IPS DF 4.7 (cell line): ENCODE data around the gene IER3.

ENCODE experiments used
- DNase-seq: peaks from one replicate; pipeline ENCODE4 v3.0.0-alpha.2; 2013; ENCODE audit warnings: low spot score; ENCODE audit errors: extremely low read depth

IER3 gene, protein sequence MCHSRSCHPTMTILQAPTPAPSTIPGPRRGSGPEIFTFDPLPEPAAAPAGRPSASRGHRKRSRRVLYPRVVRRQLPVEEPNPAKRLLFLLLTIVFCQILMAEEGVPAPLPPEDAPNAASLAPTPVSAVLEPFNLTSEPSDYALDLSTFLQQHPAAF

DNA sequence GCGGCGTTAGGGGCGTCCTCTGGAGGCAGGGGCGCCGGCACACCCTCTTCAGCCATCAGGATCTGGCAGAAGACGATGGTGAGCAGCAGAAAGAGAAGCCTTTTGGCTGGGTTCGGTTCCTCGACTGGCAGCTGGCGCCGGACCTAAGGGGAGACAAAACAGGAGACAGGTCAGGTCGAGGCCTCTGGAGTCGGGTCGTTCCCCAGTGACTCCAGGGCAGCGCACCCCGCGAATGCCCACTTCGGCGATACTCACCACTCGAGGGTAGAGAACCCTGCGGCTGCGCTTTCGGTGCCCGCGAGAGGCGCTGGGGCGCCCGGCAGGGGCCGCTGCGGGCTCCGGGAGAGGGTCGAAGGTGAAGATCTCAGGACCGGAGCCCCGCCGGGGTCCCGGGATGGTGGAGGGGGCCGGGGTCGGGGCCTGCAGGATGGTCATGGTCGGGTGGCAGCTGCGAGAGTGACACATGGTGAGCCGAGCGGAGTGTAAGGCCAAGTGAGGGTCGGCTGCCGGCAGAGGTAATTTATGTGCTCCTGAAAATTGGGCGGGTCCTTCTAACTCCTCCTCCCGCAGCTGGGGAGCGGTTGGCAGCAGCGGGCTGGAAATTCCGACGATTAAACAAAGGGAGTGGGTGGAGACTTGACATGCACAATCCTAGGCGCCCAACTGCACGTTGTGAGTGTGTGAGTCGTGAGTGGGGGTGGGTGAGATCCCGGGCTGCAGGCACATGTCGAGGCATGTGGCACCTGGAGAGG is at the start of gene IER3:
IER3 (minus strand) TSS at position 494 of the 752 bp plus-strand sequence; CDS start at position 465, 29 bp downstream.
- no peak for DNase-seq

DNA sequence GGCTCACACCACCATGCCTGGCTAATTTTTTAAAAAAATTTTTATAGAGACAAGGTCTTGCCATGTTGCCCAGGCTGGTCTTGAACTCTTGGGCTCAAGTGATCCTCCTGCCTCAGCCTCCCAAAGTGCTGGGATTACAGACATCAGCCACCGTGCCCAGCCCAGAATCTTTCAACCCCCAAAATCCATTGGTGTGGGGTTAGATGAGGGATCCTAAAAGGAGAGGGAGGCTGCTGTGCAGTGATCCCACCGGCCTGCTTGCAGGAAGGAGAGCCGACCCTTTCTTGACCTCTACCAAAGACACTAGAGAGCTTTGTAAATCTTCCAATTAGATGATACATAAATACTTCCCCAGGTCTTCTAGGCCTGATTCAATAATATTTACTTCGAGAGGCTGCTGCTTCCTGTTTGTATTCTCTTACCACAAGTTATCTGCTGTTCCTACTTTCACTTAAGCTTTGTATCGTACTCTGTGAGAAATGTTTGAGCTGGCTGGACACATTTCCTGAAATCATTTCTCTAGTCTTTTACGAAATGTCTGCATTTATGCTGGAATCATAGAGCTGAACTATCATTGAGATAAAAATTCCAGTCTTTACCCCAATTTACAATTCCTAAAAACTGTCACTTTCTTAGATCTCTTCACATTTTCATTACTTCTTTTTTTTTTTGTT is 49.3 kb upstream of the IER3 start:
- DNase-seq = no peak

- no peak for DNase-seq
These were observed 48.4 kb upstream of the IER3 start for GRCh38 chr6:30792786-30793185.

DNA sequence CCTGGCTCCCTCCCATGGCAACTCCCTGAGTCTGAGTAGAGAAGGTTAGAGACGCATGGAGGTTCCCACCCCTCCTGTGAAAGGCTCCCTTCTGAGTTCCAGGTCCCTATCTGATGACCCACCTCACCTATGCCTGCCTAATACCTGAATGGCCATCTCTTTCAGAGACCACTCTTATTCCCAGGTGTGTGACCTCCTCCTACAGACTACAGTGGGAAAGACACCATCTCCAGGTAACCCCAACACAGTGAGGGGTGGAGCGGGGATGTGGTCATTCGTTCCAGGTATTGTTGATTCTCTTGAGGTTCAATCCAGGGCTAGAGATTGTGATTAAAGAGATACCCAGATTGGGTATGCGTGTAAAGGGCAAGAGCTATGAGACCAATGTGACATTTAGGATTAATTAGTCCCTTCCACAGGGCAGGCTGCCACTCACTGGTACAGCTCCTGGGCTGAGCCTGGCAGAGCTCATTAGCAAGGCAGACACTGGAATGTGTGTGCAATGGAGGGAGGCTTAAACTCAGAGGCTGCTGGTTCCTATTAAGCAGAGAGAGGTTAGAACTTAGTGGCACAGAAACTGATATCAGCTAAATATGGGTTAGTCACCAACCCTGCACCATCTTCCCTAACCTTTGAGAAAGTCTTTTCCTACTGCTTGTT is 46.5 kb upstream of the IER3 start:
- no peak for DNase-seq

- no peak for DNase-seq
These were observed 45.3 kb upstream of the IER3 start for GRCh38 chr6:30789606-30790005.

DNA sequence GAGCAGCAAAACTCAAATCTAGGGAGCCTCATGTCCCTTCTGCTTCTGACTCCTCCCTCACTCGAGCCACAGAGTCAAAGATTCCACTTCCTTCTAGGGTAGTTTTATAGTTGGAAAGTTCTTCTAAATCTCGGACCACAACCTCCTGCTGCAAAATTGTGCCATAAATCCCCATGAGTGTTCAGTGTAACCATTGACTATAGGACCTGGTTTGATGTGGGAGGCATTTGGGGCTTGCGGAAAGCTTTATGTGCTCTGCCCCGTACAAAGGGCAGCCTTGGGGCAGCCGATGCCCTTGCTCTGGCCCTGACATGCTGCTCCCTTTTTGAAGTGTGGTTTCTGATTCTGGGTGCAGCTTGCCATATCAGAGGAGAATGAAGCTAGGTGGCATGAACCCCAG is 43.6 kb upstream of the IER3 start:
- no peak for DNase-seq

DNA sequence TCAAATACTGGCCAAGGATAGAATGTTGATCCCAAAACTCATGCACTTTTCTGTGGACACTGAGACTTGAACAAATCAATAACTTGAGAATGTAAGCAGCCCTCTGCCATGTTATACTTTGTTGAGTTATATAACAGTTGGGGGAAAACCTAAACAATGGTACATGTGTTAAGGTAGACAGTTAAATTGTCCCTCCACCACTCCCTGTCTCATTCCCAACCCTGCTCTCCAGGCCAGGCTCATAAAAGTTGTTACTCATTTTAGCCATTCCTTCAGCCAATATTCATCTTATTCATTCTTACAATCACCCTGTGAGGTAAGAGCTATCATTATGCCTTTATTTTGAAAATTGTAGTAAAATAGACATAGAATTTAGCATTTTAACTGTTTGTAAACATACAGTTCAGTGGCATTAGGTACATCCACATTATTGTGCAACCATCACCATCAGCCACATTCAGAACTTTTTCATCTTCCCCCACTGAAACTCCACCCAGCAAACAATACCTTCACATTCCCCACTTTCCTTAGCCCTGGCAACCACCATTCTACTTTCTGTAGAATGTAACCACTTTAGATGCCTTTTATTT is 38.2 kb upstream of the IER3 start:
- DNase-seq = no peak

DNA sequence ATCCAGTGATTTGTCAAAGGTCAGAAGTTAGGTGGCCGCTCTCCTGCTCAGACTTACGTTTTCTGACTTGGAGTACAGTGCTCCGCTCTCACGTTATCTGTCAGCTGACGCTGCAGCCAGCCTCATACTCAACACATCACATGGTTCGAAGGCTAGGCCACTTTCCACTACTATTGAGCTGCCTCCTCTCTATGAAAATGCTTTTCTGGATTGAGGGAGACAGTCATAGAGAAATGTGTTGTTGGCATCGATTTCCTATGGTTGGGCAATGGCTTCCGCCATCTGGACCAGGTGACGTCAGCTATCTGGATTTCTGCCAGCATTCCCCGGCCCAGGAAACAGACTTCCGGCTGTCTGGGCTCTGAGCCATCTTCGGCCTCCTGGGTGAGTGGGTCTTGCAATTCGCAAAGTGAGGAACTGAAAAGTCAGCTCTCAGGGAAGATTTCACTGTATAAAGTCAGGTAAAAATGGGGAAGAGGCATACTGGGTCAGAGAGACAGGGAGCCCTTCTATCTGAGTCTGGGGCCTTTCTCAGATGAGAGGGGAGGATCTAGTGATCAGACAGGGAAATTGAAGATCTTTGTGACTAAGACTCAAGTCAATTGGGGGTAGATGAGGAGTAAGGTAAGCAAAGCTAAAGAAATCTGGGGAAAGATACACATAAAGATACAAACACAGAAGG is 37.5 kb upstream of the IER3 start:
- DNase-seq = no peak

- no peak for DNase-seq
These were observed 37.0 kb upstream of the IER3 start for GRCh38 chr6:30781395-30781742.

GRCh38 chr6:30780642-30780920 is 36.2 kb upstream of the IER3 start:
- DNase-seq = no peak

GRCh38 chr6:30779850-30780641 is 35.7 kb upstream of the IER3 start:
- no peak for DNase-seq

DNA sequence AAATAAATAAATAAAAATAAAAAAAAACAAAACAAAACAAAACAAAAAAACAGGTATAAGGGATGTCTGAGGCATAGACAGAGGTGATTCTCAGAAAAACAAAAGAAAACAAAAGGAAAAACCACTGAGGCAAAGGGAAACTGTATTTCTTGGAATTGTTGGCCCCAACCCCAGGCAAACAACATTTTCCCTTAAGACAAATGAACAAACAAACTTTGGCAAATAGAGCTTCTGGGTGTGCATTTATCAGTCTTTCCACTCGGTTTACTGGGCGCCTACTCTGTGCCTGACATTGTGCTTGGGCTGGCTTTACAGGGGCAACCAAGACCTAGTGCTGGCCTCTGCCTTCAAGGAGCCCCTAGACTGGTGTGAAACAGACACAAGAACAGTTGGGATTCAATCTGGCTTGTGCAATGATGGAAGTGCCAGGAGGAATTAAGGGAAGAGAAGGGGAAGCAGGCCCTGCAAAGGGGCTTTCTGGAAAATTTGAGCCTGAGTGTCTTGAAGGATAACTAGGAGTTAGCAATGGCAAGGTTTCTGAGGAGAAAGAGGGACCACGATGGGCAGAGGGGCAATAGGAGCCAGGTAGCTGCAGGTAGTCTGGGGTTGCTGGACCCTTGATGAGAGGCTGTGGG is 33.8 kb upstream of the IER3 start:
- no peak for DNase-seq

DNA sequence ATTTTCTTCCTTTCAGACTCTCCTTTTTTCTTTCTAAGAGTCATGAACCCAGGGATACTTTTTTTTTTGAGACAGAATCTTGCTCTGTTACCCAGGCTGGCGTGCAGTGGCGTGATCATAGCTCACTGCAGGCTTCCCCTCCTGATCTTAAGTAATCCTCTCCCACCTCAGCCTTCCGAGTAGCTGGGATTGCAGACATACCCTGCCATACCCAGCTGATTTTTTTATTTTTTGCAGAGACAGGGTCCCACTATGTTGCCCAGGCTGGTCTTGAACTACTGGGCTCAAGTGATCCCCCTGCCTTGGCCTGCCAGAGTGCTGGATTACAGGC is 32.8 kb upstream of the IER3 start:
- DNase-seq = no peak

DNA sequence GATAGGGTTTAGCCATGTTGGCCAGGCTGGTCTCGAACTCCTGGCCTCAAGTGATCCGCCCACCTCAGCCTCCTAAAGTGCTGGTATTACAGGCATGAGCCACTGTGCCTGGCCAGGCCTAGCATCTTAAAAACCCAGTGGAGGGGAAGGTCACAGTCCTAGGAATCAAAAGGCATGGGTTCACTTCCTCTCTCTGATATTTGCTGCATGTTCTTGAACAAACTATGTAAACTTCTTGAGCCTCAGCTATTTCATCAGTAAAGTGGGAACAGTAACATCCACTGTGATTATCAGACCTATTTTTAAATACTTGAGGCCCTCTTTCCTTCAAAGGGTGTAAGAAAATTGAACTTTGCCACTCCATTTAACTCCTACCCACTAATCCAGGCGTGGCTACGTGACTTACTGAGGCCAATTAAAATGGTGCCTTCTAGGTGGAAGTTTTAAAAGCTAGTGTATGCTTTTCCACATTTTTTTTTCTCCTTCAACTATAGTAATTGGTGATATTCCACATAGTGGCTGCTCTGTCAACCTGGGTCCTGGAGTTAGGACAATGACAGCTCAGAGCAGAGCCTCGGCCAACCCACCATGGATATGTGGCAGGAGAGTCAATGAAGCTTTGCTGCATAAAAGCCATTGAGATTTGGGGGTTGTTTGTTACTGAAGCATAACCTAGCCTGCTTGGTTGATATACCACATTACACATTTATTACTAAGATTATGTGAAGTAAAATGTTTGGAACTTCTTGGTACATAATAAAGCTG is 32.2 kb upstream of the IER3 start:
- DNase-seq = no peak

DNA sequence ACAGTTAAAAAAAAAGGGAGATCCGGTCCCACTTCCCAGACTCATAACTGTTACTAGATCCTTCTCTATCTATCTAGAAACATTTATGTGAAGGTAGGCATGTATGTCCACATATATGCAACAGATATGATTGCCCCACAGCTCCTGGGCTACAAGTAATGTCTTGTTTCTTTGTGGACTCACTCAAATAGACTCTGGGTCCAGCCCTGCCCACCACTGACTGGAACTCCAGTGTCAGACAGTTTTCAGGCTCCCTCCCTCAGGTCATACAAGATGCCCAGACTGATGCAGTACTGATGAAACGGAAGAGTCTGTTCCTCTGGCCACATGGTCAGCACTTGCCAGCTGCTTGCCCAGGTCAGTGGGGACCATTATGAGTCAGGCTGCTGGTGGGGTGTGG is 30.8 kb upstream of the IER3 start:
- no peak for DNase-seq

DNA sequence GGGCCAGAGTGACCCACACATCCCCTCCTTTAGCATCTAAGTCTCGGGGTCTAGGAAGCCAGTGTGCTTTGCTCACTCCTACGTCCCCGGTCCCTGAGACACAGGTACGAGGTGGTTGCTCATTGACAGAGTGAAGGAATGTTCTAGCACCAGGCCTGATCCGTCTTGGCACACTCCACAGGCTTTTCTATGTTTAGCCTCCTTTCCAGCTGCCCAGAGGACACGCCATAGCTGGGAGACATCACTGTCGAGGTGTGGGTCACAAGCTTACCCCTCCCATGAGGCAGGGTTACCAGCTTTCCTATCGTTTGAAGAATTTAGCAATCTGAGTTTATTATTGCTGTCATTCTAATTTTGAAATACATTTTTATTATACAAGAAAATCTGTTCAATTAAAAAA is 30.4 kb upstream of the IER3 start:
- DNase-seq = no peak

DNA sequence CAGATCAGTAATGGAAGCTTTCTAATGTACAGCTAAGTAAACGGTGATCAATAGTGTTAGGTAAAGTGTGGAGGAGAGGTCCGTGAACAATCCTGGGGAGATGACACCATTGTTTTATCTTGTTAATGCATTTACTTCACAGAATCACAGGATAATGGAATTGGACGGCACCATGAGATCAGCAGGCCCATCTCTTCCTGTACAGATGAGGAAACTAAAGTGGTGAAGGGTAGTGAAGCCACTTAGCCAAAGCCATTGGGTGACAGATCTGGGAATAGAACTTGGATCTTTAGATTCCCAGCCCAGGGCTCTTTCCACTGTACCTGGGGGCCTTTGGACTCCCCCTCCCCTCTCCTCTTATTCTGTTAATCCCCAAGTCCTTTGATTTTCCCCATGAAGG is 26.2 kb upstream of the IER3 start:
- DNase-seq = no peak

- no peak for DNase-seq
These were observed 25.6 kb upstream of the IER3 start for GRCh38 chr6:30769853-30770524.
